Suprapubic skin (tissue), 3 donors: ENCODE measurements around the gene MCTP1.

Experiments used
- POLR2A ChIP-seq, 2 donors: fragments of 450-650 bp; IDR thresholded peaks; one replicate each; pipeline ENCODE4 v1.6.1; 2017; ENCODE audit warnings: antibody characterized with exemption in 2 of 2, mild to moderate bottlenecking in 2 of 2, moderate library complexity in 2 of 2
- TF ChIP-seq, protein P1 (sequence below), 2 donors: fragments of 200-600 bp in 1 of 2; fragments of 450-650 bp in 1 of 2; sonication (generic) in 1 of 2; IDR thresholded peaks; one replicate each; pipeline ENCODE4 v1.5.1; 2016 to 2019; ENCODE audit warnings: antibody characterized with exemption in 2 of 2, mild to moderate bottlenecking in 1 of 2, moderate library complexity in 1 of 2

DNA sequence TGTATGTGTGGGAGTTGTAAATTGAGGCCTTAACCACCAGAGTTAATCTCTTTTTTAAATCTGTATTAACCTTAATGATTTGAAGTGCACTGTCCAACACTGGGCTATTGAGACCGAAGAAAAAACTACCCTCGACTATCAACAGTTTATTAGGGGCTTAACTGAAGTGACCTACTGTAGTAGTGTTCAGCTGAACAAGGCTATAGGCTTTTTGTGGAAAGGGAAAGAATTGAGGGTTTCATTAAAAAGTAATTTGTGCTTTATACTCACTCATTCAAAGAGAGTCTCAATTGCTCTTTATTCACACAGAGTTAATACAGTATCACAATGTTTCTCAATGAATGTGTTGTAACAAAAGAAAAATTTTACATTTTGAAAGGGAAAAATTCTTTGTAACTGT lies 399.0 kb downstream of the MCTP1 start:
- TF ChIP-seq POLR2A (IDR thresholded peaks at IDR 0.05): no peak
- TF ChIP-seq, protein P1, sequence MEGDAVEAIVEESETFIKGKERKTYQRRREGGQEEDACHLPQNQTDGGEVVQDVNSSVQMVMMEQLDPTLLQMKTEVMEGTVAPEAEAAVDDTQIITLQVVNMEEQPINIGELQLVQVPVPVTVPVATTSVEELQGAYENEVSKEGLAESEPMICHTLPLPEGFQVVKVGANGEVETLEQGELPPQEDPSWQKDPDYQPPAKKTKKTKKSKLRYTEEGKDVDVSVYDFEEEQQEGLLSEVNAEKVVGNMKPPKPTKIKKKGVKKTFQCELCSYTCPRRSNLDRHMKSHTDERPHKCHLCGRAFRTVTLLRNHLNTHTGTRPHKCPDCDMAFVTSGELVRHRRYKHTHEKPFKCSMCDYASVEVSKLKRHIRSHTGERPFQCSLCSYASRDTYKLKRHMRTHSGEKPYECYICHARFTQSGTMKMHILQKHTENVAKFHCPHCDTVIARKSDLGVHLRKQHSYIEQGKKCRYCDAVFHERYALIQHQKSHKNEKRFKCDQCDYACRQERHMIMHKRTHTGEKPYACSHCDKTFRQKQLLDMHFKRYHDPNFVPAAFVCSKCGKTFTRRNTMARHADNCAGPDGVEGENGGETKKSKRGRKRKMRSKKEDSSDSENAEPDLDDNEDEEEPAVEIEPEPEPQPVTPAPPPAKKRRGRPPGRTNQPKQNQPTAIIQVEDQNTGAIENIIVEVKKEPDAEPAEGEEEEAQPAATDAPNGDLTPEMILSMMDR (IDR thresholded peaks at IDR 0.05): no peak
